HEK293 (cell line): ENCODE data around the gene FHL5.

ENCODE experiments used
- HIC1 ChIP-seq: fragments of 450-650 bp; formaldehyde crosslinking; IDR thresholded peaks from 2 replicates; pipeline ENCODE4 v1.5.1; 2016; ENCODE audit warnings: missing biosample characterization, missing genetic modification characterization
- KLF1 ChIP-seq: fragments of 450-650 bp; formaldehyde crosslinking; IDR thresholded peaks from 2 replicates; pipeline ENCODE4 v1.5.1; 2016; ENCODE audit warnings: missing biosample characterization, missing genetic modification characterization
- PRDM1 ChIP-seq: fragments of 450-650 bp; formaldehyde crosslinking; IDR thresholded peaks from 2 replicates; pipeline ENCODE4; 2016; ENCODE audit warnings: missing biosample characterization, missing genetic modification characterization
- PRDM4 ChIP-seq: fragments of 450-650 bp; formaldehyde crosslinking; IDR thresholded peaks from 2 replicates; pipeline ENCODE4 v1.5.1; 2017; ENCODE audit warnings: missing biosample characterization, missing genetic modification characterization
- TRIM28 ChIP-seq: IDR thresholded peaks from 2 replicates; pipeline ENCODE4 v1.6.1; 2011; ENCODE audit warnings: low read length, control low read depth, borderline replicate concordance
- ZBTB8A ChIP-seq: fragments of 450-650 bp; formaldehyde crosslinking; IDR thresholded peaks from 2 replicates; pipeline ENCODE4 v1.5.1; 2016; ENCODE audit warnings: missing biosample characterization, missing genetic modification characterization
- ZIC2 ChIP-seq: fragments of 450-650 bp; formaldehyde crosslinking; IDR thresholded peaks from 2 replicates; pipeline ENCODE4 v1.5.1; 2016; ENCODE audit warnings: missing biosample characterization, missing genetic modification characterization
- ZNF138 ChIP-seq: fragments of 450-650 bp; formaldehyde crosslinking; IDR thresholded peaks from 2 replicates; pipeline ENCODE4 v1.5.1; 2016; ENCODE audit warnings: missing biosample characterization, missing genetic modification characterization, borderline replicate concordance
- ZNF18 ChIP-seq: fragments of 450-650 bp; formaldehyde crosslinking; IDR thresholded peaks from 2 replicates; pipeline ENCODE4 v1.5.1; 2016; ENCODE audit warnings: missing biosample characterization, missing genetic modification characterization
- ZNF211 ChIP-seq: fragments of 450-650 bp; formaldehyde crosslinking; IDR thresholded peaks from 2 replicates; pipeline ENCODE4 v1.5.1; 2016; ENCODE audit warnings: low read depth, missing biosample characterization, missing genetic modification characterization
- ZNF214 ChIP-seq: fragments of 450-650 bp; formaldehyde crosslinking; IDR thresholded peaks from 2 replicates; pipeline ENCODE4 v1.5.1; 2017; ENCODE audit warnings: missing biosample characterization, mild to moderate bottlenecking, missing genetic modification characterization, borderline replicate concordance
- ZNF26 ChIP-seq: fragments of 450-650 bp; formaldehyde crosslinking; IDR thresholded peaks from 2 replicates; pipeline ENCODE4 v1.5.1; 2016; ENCODE audit warnings: missing biosample characterization, missing genetic modification characterization
- ZNF391 ChIP-seq: fragments of 450-650 bp; formaldehyde crosslinking; IDR thresholded peaks from 2 replicates; pipeline ENCODE4 v1.5.1; 2016; ENCODE audit warnings: low read depth, missing biosample characterization, missing genetic modification characterization, borderline replicate concordance
- ZNF394 ChIP-seq: fragments of 450-650 bp; formaldehyde crosslinking; IDR thresholded peaks from 2 replicates; pipeline ENCODE4 v1.5.1; 2016; ENCODE audit warnings: missing biosample characterization, missing genetic modification characterization, mild to moderate bottlenecking, moderate library complexity, borderline replicate concordance
- ZNF555 ChIP-seq: fragments of 450-650 bp; formaldehyde crosslinking; conservative IDR thresholded peaks from 2 replicates; pipeline ENCODE4 v1.5.1; 2017; ENCODE audit warnings: missing biosample characterization, mild to moderate bottlenecking, missing genetic modification characterization, inconsistent platforms
- ZNF561 ChIP-seq: fragments of 450-650 bp; IDR thresholded peaks from 2 replicates; pipeline ENCODE4 v1.5.1; 2018; ENCODE audit warnings: missing biosample characterization, missing genetic modification characterization, borderline replicate concordance
- ZNF596 ChIP-seq: fragments of 450-650 bp; IDR thresholded peaks from 2 replicates; pipeline ENCODE4 v1.5.0; 2018; ENCODE audit warnings: missing biosample characterization, mild to moderate bottlenecking, missing genetic modification characterization, moderate library complexity
- ZSCAN30 ChIP-seq: fragments of 450-650 bp; IDR thresholded peaks from 2 replicates; pipeline ENCODE4 v1.5.1; 2018; ENCODE audit warnings: missing biosample characterization, mild to moderate bottlenecking, missing genetic modification characterization, moderate library complexity
- ZXDB ChIP-seq: fragments of 450-650 bp; formaldehyde crosslinking; IDR thresholded peaks from 2 replicates; pipeline ENCODE4 v1.5.1; 2016; ENCODE audit warnings: missing biosample characterization, missing genetic modification characterization
- TF ChIP-seq, protein P1 (sequence below): fragments of 450-650 bp; formaldehyde crosslinking; IDR thresholded peaks from 2 replicates; pipeline ENCODE4 v1.5.1; 2016; ENCODE audit warnings: missing biosample characterization, missing genetic modification characterization
- TF ChIP-seq, protein P2 (sequence below): fragments of 450-650 bp; formaldehyde crosslinking; IDR thresholded peaks from 2 replicates; pipeline ENCODE4 v1.5.1; 2016; ENCODE audit warnings: missing biosample characterization, missing genetic modification characterization
- TF ChIP-seq, protein P3 (sequence below): fragments of 450-650 bp; formaldehyde crosslinking; IDR thresholded peaks from 2 replicates; pipeline ENCODE4 v1.5.0; 2017; ENCODE audit warnings: missing biosample characterization, missing genetic modification characterization, borderline replicate concordance

Gene FHL5

DNA sequence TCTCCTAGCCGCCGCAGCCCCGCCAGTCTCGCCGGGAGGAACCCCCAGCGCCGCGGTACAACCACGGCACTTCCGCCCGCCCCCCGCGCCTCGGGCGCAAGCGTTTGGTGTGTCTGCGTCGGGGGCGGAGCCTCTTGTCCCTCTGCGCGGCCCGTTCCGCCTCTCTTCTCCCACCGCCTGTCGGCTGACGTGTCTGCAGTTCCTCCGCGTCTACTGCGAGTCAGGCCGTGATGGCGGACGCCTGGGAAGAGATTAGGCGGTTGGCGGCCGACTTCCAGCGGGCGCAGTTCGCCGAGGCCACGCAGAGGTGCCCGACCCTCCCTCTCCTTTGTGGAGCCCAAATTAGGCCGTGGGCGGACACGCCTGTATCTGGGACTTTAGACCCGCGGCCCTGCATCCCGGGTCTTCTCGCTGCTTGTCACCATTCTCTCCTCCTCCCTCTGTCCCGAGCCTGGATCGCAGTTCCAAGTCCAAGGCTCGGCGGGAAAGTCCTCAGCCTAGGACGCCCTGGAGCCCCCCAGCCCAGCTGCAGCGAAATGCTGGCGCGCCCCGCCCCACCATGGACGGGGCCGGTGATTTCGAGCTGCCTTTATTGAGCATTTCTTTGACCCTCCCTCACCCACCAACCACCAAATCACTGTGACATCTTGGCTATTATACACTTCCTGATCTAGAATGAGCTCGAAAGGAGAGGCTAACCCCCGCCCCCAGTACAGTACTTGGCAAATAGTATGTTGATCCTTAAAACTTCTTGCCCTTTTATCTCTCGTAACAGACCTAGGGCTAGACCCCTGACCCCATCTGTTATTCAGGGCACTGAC is 41.1 kb upstream of the FHL5 start, which contains the start of gene UFL1 (continued):
- TF ChIP-seq ZNF18 (tag by site-specific recombination): no peak
- TF ChIP-seq ZNF26: no peak
- peak; percentile 33 for TF ChIP-seq PRDM4 (tag by site-specific recombination)
- TF ChIP-seq TRIM28: peak; percentile 87; the same call in 1 of the 2 replicates
- TF ChIP-seq HIC1 (tag by site-specific recombination): no peak
- peak; percentile 19; the same call in 1 of the 2 replicates for TF ChIP-seq KLF1 (tag by site-specific recombination)
- no peak for TF ChIP-seq ZNF394 (tag by site-specific recombination)
- no peak for TF ChIP-seq ZNF596 (tag by site-specific recombination)
- no peak for TF ChIP-seq ZNF138
- TF ChIP-seq, protein P1, sequence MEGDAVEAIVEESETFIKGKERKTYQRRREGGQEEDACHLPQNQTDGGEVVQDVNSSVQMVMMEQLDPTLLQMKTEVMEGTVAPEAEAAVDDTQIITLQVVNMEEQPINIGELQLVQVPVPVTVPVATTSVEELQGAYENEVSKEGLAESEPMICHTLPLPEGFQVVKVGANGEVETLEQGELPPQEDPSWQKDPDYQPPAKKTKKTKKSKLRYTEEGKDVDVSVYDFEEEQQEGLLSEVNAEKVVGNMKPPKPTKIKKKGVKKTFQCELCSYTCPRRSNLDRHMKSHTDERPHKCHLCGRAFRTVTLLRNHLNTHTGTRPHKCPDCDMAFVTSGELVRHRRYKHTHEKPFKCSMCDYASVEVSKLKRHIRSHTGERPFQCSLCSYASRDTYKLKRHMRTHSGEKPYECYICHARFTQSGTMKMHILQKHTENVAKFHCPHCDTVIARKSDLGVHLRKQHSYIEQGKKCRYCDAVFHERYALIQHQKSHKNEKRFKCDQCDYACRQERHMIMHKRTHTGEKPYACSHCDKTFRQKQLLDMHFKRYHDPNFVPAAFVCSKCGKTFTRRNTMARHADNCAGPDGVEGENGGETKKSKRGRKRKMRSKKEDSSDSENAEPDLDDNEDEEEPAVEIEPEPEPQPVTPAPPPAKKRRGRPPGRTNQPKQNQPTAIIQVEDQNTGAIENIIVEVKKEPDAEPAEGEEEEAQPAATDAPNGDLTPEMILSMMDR (tag by site-specific recombination): 0 out of 2 replicates have a peak, but pooled peaks have one; percentile 15
- TF ChIP-seq ZIC2 (tag by site-specific recombination): peak; percentile 54
- TF ChIP-seq, protein P2, sequence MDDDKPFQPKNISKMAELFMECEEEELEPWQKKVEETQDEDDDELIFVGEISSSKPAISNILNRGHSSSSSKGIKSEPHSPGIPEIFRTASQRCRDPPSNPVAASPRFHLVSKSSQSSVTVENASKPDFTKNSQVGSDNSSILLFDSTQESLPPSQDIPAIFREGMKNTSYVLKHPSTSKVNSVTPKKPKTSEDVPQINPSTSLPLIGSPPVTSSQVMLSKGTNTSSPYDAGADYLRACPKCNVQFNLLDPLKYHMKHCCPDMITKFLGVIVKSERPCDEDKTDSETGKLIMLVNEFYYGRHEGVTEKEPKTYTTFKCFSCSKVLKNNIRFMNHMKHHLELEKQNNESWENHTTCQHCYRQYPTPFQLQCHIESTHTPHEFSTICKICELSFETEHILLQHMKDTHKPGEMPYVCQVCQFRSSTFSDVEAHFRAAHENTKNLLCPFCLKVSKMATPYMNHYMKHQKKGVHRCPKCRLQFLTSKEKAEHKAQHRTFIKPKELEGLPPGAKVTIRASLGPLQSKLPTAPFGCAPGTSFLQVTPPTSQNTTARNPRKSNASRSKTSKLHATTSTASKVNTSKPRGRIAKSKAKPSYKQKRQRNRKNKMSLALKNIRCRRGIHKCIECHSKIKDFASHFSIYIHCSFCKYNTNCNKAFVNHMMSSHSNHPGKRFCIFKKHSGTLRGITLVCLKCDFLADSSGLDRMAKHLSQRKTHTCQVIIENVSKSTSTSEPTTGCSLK: no peak
- no peak for TF ChIP-seq ZNF211 (tag by site-specific recombination)
- TF ChIP-seq ZNF555: no peak
- TF ChIP-seq PRDM1: no peak
- TF ChIP-seq ZNF214 (tag by site-specific recombination): no peak
- TF ChIP-seq ZXDB (tag by site-specific recombination): peak; percentile 59
- TF ChIP-seq ZNF391 (tag by site-specific recombination): peak; percentile 72; the same call in 1 of the 2 replicates
- peak; percentile 59; the same call in 1 of the 2 replicates for TF ChIP-seq ZNF561 (tag by site-specific recombination)
- TF ChIP-seq, protein P3, sequence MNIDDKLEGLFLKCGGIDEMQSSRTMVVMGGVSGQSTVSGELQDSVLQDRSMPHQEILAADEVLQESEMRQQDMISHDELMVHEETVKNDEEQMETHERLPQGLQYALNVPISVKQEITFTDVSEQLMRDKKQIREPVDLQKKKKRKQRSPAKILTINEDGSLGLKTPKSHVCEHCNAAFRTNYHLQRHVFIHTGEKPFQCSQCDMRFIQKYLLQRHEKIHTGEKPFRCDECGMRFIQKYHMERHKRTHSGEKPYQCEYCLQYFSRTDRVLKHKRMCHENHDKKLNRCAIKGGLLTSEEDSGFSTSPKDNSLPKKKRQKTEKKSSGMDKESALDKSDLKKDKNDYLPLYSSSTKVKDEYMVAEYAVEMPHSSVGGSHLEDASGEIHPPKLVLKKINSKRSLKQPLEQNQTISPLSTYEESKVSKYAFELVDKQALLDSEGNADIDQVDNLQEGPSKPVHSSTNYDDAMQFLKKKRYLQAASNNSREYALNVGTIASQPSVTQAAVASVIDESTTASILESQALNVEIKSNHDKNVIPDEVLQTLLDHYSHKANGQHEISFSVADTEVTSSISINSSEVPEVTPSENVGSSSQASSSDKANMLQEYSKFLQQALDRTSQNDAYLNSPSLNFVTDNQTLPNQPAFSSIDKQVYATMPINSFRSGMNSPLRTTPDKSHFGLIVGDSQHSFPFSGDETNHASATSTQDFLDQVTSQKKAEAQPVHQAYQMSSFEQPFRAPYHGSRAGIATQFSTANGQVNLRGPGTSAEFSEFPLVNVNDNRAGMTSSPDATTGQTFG (tag by site-specific recombination): no peak
- peak; percentile 60 for TF ChIP-seq ZSCAN30 (tag by site-specific recombination)
- TF ChIP-seq ZBTB8A (tag by site-specific recombination): peak; percentile 94
